Amniotic epithelial cell (primary cell): ENCODE measurements around the gene ATP4B.

ENCODE experiments used
- DNase-seq: peaks from one replicate; pipeline ENCODE4 v3.0.0-alpha.2; 2010; ENCODE audit warnings: low read depth

ATP4B gene

DNA sequence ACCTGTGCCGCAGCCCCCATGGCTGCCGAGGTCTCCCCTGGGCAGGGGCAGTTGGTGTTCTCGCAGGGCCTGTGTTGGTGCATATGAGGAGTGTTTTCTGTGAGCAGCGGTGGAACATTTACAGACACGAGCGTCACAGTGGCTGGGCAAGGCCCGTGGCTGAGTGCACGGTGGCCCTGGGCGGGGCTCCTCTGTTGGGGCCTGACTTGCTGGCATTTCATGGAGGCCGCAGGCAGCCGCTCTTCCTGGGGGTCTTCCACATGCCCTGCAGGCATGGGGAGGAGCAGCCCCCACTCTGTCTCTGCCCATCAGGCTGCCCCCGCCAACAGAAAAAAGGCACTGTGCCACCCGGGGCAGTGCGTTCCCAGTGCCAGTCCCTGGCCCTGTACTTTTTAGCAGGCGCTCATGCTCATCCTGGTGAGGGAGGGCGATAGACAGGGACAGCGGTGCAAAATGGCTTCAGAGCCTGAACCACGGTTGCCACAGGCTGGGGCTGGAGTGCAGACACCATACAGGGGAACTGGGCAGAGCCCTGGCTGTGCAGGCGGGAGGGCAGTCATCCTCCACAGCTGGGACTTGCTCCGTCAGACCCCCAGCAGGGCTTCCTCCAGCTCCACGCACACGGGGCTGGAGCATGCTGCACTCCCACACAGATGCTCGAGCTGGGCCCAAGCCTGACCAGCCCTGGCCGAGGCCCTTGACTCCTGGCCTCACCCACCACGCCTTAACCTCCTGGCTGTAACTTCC lies 49.9 kb downstream of the ATP4B start:
- no peak for DNase-seq

DNA sequence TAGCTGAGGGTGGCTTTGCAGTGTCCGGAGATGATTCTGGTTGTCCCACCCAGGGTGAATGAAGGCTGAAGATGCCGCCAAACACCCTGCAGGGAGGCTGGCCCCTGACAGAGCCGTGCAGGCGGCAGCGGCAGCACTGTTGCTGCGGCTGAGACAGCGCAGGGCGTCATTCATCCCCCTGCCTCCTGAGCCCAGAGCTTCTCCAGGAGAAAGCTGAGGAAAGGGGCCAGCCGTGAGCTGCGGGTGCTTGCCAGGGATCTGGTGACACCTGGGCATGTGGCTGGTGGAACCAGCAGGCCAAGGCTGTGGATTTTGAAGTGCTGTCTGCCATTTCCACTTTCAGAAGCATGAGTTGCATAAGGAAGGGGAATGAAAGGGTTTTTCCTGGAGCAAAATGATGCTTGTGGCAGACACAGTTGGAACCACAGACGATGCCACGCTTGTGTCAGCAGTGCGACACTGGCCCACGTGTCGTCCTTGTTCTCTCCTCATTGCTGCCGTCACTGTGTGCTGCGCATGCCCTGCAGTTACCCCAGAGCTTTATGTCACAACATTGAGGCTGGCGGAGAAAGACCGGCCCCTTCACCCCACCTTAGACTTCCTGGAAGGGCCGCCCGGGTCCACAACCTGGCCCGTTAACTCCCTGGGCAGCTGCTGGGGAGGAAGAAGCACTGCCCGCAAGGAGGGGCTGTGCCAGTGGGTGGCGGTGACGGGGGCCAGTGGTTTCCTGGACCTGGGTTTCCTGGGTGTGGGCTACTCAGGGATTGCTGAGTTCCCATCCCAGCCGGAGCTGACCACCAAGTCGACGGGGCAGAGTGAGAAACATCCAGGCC lies 50.7 kb downstream of the ATP4B start:
- DNase-seq, result no peak

DNA sequence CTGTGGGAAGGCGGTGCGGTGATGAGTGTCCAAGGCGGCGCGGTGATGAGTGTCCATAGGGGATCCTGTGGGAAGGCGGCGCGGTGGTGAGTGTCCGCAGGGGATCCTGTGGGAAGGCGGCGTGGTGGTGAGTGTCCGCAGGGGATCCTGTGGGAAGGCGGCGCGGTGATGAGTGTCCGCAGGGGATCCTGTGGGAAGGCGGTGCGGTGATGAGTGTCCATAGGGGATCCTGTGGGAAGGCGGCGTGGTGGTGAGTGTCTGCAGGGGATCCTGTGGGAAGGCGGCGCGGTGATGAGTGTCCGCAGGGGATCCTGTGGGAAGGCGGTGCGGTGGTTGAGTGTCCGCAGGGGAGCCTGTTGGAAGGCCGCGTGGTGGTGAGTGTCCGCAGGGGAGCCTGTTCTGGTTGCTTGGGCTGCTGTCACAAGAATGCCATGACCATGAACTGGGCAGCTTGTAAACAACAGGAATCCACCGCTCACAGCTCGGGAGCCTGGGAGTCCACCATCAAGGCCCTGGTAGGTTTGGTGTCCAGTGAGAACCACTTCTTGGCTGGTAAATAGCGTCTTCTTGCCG lies 52.0 kb downstream of the ATP4B start:
- no peak for DNase-seq

DNA sequence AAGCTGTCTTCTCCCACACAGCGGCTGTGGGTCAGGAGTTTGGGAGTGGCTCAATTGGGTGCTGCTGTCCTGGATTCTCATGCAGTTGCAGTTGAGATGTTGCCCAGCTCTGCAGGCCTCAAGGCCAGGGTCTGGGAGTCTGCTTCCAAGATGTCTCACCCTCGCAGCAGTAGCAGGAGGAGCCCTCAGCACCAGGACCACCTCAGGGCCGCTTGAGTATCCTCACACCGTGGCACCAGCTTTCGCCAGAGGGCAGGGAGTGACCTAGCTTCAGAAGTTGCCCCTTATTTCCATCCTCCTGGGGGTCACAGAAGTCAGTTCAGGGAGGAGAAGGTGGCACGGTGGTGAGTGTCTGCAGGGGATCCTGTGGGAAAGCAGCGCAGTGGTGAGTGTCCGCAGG lies 52.5 kb downstream of the ATP4B start:
- no peak for DNase-seq

DNA sequence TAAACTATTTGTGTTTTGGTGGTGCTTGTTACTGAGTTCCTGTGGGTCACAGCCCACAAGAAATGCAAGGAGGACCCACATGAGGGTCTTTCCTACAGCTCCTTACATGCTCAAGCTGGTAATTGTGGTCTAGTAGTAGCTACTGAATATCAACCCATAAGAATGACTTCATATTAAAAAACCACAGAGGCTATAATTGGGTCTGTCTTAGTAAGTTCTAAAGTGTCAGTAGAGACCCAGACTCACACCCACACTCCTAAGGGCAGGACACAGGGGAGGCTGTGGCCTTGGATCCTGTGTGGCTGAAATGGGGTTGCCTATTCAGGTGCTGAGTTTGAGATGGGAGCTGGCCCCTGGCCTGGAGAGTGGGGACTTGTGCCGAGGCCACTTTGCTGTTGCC lies 53.8 kb downstream of the ATP4B start:
- DNase-seq, result no peak

DNA sequence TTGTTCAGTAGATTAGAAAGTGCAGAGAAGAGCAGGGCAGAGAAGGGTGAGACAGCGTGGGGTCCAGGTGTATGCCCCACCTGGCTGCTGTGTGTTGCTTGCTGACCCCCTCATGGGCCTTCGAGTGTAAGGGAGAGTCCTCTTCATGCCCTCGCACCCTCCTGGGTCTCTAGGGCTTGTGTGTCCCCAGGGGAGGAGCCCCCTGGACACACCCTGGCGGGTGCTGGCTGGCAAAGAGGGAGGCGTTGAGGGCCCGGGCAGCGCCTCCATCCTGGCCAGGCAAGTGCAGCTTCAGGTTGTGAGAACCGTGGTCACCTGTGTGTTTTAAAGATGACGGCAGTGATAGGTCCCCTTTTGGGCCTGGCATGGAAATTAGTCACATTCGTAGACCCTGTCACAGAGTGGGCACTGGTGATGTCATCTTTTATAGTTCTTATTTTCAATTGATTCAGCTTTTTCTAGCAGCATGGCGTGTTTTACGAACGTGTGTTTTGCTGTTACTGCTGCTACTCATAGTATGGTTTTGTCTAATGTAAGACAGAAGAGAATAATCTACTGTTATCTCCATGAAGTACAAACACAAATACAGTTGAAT lies 54.8 kb downstream of the ATP4B start:
- no peak for DNase-seq

DNA sequence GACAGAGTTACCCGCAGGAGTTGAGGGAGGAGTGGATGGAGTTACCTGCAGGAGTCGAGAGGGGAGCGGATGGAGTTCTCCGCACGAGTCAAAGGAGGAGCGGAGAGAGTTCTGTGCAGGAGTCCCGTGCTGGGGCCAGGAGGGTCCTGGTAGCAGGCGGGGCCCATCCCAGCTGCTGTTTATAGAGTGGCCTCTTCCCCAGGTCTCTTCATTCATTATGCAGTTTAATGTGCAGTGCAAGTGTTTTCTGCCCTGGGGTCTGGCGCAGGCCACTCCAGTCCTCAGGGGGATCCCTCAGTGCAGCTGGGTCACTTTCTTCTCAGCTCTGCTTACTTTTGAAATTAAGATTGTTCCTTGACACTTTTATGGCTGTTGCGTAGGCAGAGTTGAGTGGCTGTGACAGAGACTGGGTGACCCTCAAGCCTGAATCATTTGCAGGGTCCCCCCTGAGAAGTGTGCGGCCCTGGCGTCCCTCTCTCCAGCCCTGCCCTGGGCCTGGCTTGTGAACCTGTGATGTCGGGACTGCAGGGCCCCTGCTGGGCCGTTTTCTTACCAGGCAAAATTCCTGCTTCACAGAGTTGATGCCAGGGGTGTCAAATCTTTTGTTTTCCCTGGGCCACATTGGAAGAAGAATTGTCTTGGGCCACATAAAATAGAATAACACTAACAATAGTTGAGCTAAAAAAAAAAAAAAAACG lies 55.6 kb downstream of the ATP4B start:
- no peak for DNase-seq

DNA sequence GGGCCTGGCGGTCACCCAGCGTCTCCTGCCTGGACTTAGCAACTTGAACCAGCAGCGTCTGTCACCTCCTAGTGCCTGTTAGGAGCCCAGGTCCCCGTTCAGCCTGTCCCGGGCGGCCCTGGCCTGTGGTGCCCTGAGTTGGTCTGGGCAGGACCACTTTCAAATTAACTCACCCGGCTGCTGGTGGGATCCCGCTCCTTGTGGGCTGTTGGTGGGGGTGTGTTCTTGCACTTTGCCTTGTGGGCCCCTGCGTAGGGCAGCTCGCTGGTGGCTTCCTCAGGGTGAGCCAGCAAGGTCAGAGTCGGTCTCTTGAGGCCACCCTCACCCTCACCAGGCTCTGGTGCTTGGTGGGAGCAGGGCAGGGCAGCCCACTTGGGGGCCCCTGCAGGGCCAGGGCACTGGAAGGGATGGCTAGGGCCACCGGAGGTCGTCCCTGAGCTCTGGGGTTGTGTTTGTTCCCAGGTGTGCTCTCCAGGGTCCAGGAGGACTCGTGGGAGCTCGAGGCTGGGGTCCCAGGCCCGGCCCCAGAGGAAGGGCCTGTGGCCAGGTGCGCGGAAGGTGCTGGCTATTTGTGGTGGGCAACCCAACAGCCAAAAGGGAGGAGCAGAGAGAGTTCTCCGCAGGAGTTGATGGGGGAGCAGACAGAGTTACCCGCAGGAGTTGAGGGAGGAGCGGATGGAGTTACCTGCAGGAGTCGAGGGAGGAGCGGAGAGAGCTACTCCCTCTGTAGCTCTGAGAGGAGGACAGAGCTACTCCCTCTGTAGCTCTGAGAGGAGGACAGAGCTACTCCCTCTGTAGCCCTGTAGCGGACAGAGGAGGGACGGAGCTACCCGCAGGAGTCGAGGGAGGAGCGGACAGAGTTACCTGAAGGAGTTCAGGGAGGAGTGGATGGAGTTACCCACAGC lies 56.6 kb downstream of the ATP4B start:
- DNase-seq, result no peak

DNA sequence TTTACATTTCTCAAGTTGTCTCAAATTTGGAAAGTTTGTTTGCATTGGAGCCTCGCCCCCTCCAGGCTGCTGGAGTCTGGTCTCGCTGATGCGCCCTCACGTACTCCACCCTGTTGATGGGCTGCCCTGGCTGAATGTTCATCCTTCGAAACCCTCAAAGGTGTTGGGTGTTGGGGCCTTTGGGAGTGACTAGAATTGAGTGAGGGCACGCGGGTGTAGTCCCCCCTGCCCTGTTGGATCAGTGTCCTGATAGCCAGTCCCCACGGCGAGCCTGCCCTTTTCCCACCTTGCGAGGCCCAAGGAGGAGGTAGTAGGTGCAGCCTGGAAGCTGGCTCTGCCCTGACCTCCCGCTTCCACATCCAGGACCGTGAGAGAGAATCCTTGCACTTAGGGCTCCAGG lies 58.6 kb downstream of the ATP4B start:
- no peak for DNase-seq
